ENCODE results near the gene KLC1.

KLC1 gene

DNA sequence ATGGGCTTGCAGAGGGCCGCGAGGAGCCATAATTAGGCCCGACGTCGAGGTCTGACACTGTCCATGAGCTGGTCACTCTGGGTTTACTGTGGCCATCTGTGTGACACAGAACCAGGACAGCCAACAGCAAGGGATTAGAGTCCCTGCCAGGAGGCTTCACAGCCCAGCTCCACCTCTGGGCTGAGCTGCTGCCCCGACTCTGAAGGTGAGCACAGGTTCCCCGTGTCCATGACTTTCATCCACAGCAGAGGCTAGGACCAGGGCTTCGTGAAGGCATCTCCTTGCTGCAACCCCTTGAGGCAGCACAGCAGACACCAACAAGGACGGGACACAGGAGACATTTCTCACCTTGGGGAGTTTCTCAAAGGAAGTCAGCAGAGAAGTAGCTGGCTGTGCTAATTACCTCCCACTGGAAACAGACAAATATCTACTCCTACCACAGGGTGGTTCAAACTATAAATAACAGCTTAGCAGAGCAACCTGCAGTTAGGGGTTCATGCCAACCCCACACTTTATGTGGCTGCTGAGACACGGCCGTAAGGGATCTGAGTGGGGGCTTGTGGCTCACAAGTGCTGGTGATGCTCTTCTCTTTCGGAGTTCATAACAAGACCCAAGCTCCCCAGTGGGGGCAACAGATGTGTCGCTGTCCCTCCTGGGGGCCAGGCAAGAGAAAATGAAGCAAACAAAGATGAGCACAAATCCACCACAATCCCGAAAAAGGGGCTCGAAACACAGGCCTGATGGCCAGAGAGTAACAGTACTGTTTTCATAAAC lies 115.8 kb downstream of the KLC1 start:
- no peak for DNase-seq (ENCODE audit: low read depth)
- TF ChIP-seq, protein P1, sequence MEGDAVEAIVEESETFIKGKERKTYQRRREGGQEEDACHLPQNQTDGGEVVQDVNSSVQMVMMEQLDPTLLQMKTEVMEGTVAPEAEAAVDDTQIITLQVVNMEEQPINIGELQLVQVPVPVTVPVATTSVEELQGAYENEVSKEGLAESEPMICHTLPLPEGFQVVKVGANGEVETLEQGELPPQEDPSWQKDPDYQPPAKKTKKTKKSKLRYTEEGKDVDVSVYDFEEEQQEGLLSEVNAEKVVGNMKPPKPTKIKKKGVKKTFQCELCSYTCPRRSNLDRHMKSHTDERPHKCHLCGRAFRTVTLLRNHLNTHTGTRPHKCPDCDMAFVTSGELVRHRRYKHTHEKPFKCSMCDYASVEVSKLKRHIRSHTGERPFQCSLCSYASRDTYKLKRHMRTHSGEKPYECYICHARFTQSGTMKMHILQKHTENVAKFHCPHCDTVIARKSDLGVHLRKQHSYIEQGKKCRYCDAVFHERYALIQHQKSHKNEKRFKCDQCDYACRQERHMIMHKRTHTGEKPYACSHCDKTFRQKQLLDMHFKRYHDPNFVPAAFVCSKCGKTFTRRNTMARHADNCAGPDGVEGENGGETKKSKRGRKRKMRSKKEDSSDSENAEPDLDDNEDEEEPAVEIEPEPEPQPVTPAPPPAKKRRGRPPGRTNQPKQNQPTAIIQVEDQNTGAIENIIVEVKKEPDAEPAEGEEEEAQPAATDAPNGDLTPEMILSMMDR (IDR thresholded peaks at IDR 0.05; ENCODE audit: low read depth, low read length, missing control alignments), result no peak
- H3K4me3 ChIP-seq (ENCODE audit: low read depth, low read length), result no peak overlapping the region

DNA sequence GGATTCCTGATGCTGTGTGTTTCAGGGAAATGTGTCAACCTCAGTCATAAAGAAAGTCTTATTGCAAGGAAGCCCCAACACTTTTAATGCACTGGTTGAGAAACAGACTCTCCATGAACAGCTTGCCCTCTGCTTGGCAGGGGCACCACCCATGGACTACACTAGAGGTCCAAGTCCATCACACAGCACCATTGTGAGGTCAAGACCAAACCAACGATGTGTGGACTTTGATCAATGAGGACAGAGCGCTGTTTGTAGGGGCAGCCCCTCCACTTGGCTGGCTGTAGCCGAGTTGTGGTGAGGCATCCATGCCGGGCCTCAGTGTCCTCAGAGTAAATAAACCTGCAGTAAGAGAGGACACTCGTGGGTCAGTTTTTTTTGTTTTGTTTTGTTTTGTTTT lies 116.4 kb downstream of the KLC1 start:
- no peak for DNase-seq (ENCODE audit: low read depth)
- TF ChIP-seq, protein P1 (IDR thresholded peaks at IDR 0.05; ENCODE audit: low read depth, low read length, missing control alignments), result no peak
- no peak overlapping the region for H3K4me3 ChIP-seq (ENCODE audit: low read depth, low read length)

DNA sequence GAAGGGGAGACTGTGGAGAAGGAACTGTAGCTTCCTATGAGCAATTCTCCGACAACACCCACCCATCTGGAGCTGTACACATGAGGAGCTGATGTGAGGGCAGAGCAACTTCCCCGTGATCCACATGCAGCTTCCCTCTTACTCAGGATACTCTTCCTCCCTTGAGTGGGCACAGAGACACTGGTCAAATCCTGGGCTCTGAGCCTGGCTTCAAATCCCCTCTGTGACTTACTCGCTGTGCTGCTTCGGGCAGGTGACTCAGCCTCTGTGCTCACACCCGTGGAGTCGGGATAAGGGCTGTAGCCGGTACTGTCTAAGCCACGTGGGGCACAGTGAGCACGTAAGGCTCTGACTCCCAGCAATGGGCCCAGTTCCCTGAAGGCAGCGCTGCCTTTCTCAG lies 117.7 kb downstream of the KLC1 start:
- TF ChIP-seq, protein P1 (IDR thresholded peaks at IDR 0.05; ENCODE audit: low read depth, low read length, missing control alignments), result no peak
- no peak for DNase-seq (ENCODE audit: low read depth)
- no peak overlapping the region for H3K4me3 ChIP-seq (ENCODE audit: low read depth, low read length)

DNA sequence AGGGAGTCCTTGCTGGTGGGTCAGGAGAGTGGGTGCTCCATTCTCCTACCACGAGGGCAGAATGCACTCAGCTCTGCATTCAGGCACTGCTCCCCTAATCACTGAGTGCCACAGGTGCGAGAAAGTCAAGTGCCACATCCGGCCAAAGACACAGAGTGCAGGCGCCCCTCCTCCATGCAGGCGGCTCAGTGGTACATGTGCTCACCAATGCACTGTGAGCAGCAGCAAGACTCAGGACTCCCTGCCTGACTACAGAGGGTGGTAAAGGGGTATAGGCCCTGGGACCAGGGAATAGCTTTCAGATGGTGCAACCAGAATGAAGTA lies 119.5 kb downstream of the KLC1 start:
- no peak for DNase-seq (ENCODE audit: low read depth)
- TF ChIP-seq, protein P1 (IDR thresholded peaks at IDR 0.05; ENCODE audit: low read depth, low read length, missing control alignments), result no peak
- no peak overlapping the region for H3K4me3 ChIP-seq (ENCODE audit: low read depth, low read length)

DNA sequence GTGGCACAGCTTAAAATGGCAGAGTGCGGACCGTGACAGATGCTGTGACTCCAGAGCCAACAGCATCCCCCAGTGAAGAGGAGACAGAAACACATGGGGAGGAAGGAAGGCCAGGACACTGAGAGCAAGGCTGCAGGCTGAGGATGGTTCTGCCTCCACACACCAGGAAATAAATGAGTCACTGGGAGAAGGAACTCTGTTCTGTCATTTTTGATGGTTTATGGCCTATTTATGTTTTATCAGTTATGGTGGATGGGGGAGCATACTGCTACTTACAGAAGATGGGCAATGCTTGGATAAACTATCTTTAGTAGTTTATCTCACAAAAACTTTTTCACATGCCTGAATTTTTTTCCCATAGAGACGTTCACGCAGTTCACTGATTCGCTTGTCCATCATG lies 120.4 kb downstream of the KLC1 start:
- DNase-seq (ENCODE audit: low read depth), result no peak
- H3K4me3 ChIP-seq (ENCODE audit: low read depth, low read length), result no peak overlapping the region
- TF ChIP-seq, protein P1 (IDR thresholded peaks at IDR 0.05; ENCODE audit: low read depth, low read length, missing control alignments), result no peak

DNA sequence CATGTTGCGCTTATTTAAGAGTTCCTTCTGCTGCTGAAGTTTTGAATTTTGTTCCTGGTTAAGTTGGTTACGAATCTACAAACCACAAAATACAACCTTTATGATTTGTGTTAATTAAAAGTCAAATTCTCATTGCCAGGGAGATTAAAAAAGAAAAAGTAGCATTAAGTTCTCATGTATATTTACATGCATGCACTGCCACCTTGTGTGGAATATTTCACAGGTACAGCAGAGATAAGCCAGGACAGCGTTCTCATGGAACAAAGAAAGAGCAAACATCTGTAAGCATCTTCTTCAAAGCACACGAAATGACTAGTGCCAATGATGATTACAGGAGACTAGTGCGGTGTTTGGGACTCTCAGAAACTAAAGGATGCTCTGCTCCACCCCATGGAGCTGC lies 120.8 kb downstream of the KLC1 start:
- TF ChIP-seq, protein P1 (IDR thresholded peaks at IDR 0.05; ENCODE audit: low read depth, low read length, missing control alignments), result no peak
- no peak for DNase-seq (ENCODE audit: low read depth)
- no peak overlapping the region for H3K4me3 ChIP-seq (ENCODE audit: low read depth, low read length)

Measured in GM12864 (cell line).